Ovary (tissue), 9 donors: ENCODE measurements around the gene OCA2. TPM values are rescaled to one million over a fixed set of nuclear protein-coding genes. Genes with fewer than 3 reads are reported as not detected.

Experiments
- DNase-seq, 5 donors: peaks; one replicate each; pipeline ENCODE4 v3.0.0-alpha.2; 2019 to 2020
- H3K27ac ChIP-seq, 2 donors: fragments of 200-600 bp; one replicate each; pipeline versions ENCODE4 v1.5.1 to v1.8.0; 2019 to 2022
- H3K27me3 ChIP-seq: fragments of 200-600 bp; one replicate; pipeline ENCODE4 v1.8.0; 2022
- H3K36me3 ChIP-seq: fragments of 200-600 bp; sonication (generic); one replicate; pipeline ENCODE4 v1.5.1; 2019
- H3K4me1 ChIP-seq: one replicate; pipeline ENCODE4 v1.8.1; 2013; ENCODE audit warnings: mild to moderate bottlenecking, moderate library complexity; ENCODE audit not compliant: insufficient read depth
- H3K4me3 ChIP-seq: fragments of 200-600 bp; sonication (generic); one replicate; pipeline ENCODE4 v1.5.1; 2017
- H3K9me3 ChIP-seq, 2 donors: fragments of 200-600 bp in 1 of 2; sonication (generic) in 1 of 2; one replicate each; pipeline versions ENCODE4 v1.5.1 to v1.8.1; 2013 to 2019; ENCODE audit warnings: mild to moderate bottlenecking in 1 of 2, moderate library complexity in 1 of 2
- EP300 ChIP-seq: sonication (generic); formaldehyde crosslinking; IDR thresholded peaks from one replicate; pipeline ENCODE4 v1.6.1; 2017; ENCODE audit warnings: antibody characterized with exemption
- POLR2A ChIP-seq: fragments of 450-650 bp; IDR thresholded peaks from one replicate; pipeline ENCODE4 v1.6.1; 2017; ENCODE audit warnings: antibody characterized with exemption, mild to moderate bottlenecking, moderate library complexity
- WGBS, 3 donors: extraction: QIAGEN DNeasy Blood & Tissue Kit in 1 of 3; methylation state at CpG; one replicate each; pipeline versions ENCODE4 v1.1.5 to v1.1.7; 2013 to 2017; 5-methylcytosine and 5-hydroxymethylcytosine counted together
- intact Hi-C, 4 donors: fragments of 100-400 bp; cut with DNase I; formaldehyde crosslinking; loops; one replicate each; pipeline versions ENCODE4 v1.11.0 to v1.15.1; 2022 to 2023
- polyA plus RNA-seq, 2 donors: library from polyadenylated mRNA; stranded (reverse); fragments of 200-250 nt in 1 of 2; fragments of 350-450 nt in 1 of 2; fragmentation: Illumina TruSeq in 1 of 2; extraction: RNeasy Lipid Tissue Mini Kit (QIAGEN cat#74804) in 1 of 2; gene quantifications; one replicate each; pipeline ENCODE4 v1.2.3, GENCODE V29; 2013 to 2014
- total RNA-seq, 7 donors: library from RNA; depleted of rRNA in 2 of 7; stranded (reverse); fragments of >200 nt in 2 of 7; fragmentation: NEBNext Ultra II Directional in 3 of 7; extraction: Animal tissue kit (Norgen Biotek cat#: 25700) in 3 of 7; gene quantifications; one replicate each; pipeline versions ENCODE4 v1.1.0 to v1.2.4, GENCODE V29; 2016 to 2023
- TF ChIP-seq, protein P1 (sequence below), 3 donors: fragments of 450-650 bp in 2 of 3; fragments of 200-600 bp in 1 of 3; IDR thresholded peaks; one replicate each; pipeline versions ENCODE4 v1.5.1 to v1.8.0; 2016 to 2022; ENCODE audit warnings: antibody characterized with exemption in 3 of 3, mild to moderate bottlenecking in 1 of 3
- donor health status: DM: no; HTN: no; CAD: no; lungs with moderate emphysema.
- donor health status: DM: no; HTN: no; CAD: no.
- donor health status: Bipolar disorder and iron deficiency.
- donor health status: DM: yes; HTN: yes; CAD: no.
- donor health status: DM: no; HTN: no; CAD: no.
- donor health status: DM: yes; HTN: yes; CAD: no.

The OCA2 gene
- total and polyA plus RNA-seq, 9 donors, result 0.31 to 3.5 (median 0.68) TPM; not detected in 1

DNA sequence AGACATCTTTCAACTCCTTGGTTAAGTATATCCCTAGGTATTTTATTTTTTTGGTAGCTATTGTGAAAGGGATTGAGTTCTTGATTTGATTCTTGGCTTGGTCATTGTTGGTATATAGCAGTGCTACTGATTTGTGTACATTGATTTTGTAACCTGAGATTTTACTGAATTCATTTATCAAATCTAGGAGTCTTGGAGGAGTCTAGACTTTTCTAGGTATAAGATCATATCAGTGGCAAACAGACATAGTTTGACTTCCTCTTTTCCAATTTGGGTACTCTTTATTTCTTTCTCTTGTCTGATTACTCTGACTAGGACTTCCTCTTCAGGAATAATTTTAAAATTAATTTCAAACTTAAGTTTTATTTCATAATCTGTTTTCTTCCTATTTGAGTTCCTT lies 125.2 kb downstream of the OCA2 start:
- H3K4me3 ChIP-seq, result no peak overlapping the region
- TF ChIP-seq, protein P1, sequence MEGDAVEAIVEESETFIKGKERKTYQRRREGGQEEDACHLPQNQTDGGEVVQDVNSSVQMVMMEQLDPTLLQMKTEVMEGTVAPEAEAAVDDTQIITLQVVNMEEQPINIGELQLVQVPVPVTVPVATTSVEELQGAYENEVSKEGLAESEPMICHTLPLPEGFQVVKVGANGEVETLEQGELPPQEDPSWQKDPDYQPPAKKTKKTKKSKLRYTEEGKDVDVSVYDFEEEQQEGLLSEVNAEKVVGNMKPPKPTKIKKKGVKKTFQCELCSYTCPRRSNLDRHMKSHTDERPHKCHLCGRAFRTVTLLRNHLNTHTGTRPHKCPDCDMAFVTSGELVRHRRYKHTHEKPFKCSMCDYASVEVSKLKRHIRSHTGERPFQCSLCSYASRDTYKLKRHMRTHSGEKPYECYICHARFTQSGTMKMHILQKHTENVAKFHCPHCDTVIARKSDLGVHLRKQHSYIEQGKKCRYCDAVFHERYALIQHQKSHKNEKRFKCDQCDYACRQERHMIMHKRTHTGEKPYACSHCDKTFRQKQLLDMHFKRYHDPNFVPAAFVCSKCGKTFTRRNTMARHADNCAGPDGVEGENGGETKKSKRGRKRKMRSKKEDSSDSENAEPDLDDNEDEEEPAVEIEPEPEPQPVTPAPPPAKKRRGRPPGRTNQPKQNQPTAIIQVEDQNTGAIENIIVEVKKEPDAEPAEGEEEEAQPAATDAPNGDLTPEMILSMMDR (IDR thresholded peaks at IDR 0.05), result no peak
- TF ChIP-seq EP300, result no peak
- TF ChIP-seq POLR2A, result no peak
- no peak for DNase-seq
- H3K9me3 ChIP-seq, result no peaks in the 10 kb centered on the region
- H3K27ac ChIP-seq, result no peak overlapping the region
- no peaks in the 10 kb centered on the region for H3K27me3 ChIP-seq
- no peaks in the 10 kb centered on the region for H3K36me3 ChIP-seq
- H3K4me1 ChIP-seq, result no peaks in the 10 kb centered on the region
- intact Hi-C loops, result no loop called here

DNA sequence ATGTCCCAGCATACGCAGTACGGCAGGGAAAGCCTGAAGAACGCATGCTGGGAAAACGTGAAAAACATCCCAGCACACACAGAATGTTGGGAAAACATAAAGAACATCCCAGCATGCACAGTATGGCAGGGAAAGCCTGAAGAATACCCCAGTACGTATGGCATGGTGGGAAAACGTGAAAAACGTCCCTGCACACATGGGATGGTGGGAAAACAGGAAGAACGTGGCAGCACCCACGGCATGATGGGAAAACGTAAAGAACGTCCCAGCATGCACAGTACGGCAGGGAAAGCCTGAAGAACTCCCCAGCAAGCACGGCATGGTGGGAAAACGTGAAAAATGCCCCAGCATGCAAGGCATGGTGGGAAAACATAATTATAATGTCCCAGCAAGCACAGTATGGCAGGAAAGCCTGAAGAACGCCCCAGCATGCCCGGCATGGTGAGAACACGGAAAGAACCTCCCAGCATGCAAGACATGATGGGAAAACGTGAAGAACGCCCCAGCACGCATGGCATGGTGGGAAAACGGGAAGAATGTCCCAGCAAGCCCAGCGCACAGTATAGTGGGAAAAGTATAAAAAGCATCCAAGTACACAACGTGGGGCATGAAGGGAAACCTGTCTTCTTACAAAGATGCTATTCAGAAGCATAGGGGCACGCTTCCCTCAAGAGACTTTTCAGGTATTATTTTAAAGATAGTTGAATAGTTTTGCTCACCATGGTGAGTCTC lies 128.3 kb downstream of the OCA2 start:
- no peak overlapping the region for H3K27ac ChIP-seq
- no peaks in the 10 kb centered on the region for H3K9me3 ChIP-seq
- H3K4me3 ChIP-seq, result no peak overlapping the region
- no peaks in the 10 kb centered on the region for H3K27me3 ChIP-seq
- no peak for DNase-seq
- 86 to 87% (median 86%) methylated on average over 24 of the region's 24 CpGs for WGBS, 3 donors
- H3K36me3 ChIP-seq, result no peaks in the 10 kb centered on the region
- no peaks in the 10 kb centered on the region for H3K4me1 ChIP-seq
- intact Hi-C loops, result no loop called here
- TF ChIP-seq, protein P1 (IDR thresholded peaks at IDR 0.05), result no peak
- no peak for TF ChIP-seq POLR2A
- no peak for TF ChIP-seq EP300

DNA sequence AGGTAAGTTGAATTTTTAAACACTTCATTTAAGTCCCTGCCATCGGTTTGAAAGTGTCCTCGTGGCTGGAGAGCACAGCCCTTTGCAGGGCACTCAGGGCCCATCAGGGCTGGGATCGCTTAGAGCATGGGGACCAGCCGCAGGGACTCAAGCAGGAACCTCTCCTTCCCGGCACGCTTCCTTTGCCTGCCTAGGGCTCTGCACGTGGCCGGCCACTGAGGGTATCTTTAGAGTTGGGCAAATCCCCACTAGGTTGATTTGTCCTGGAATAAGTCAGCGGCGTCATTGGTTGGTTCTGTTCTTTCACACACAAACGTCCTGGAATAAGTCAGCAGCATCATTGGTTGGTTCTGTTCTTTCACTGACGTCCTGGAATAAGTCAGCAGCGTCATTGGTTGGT lies 131.6 kb downstream of the OCA2 start:
- no peak for DNase-seq
- TF ChIP-seq POLR2A (no peak), EP300 (no peak)
- TF ChIP-seq, protein P1 (IDR thresholded peaks at IDR 0.05), result no peak
- Histone ChIP-seq H3K27me3 (no peaks in the 10 kb centered on the region), H3K9me3 (no peaks in the 10 kb centered on the region), H3K36me3 (no peaks in the 10 kb centered on the region), H3K4me1 (no peaks in the 10 kb centered on the region), H3K27ac (no peak overlapping the region), H3K4me3 (no peak overlapping the region)
- 83 to 88% (median 87%) methylated on average over 13 of the region's 13 CpGs for WGBS, 3 donors
- intact Hi-C loops, result no loop called here

DNA sequence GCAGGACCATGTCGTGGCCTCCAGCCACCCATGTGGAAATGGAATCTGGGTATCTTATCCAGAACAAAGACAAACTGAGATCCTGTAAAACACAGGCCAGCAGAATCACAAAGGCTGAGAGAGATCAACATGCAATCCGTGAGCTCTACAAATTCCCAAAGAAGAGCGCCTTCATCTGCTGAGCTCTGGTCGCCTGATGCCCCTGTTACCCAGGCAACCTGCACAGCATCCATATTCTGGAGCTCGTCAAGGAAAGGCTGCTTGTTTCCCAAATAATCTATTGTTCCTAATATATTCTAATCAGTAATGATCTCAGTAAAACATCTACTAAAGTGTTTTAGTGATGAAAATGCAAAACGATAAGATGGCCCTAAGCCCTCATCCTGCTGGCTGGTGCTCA lies 133.6 kb downstream of the OCA2 start:
- H3K9me3 ChIP-seq, result no peaks in the 10 kb centered on the region
- no peak for DNase-seq
- TF ChIP-seq EP300 (no peak), POLR2A (no peak)
- TF ChIP-seq, protein P1 (IDR thresholded peaks at IDR 0.05), result no peak
- 82 to 87% (median 86%) methylated on average over 6 of the region's 6 CpGs for WGBS, 3 donors
- H3K4me1 ChIP-seq, result no peaks in the 10 kb centered on the region
- intact Hi-C loops, result no loop called here
- no peaks in the 10 kb centered on the region for H3K27me3 ChIP-seq
- no peak overlapping the region for H3K27ac ChIP-seq
- no peaks in the 10 kb centered on the region for H3K36me3 ChIP-seq
- no peak overlapping the region for H3K4me3 ChIP-seq
